Adrenal gland (tissue), 5 donors: ENCODE results near the gene NPBWR2.

ENCODE experiments used
- POLR2A ChIP-seq, 2 donors: fragments of 450-650 bp; IDR thresholded peaks; one replicate each; pipeline ENCODE4 v1.6.1; 2017; ENCODE audit warnings: antibody characterized with exemption in 2 of 2, mild to moderate bottlenecking in 2 of 2, moderate library complexity in 1 of 2
- TF ChIP-seq, protein P1 (sequence below), 6 experiments: fragments of 450-650 bp in 4 of 6; fragments of 200-600 bp in 2 of 6; sonication (generic) in 1 of 6; IDR thresholded peaks; 1 replicate in 5 of 6; 2 replicates in 1 of 6; pipeline versions ENCODE4 v1.5.1 to v1.8.0; 2016 to 2021; ENCODE audit warnings: antibody characterized with exemption in 6 of 6, mild to moderate bottlenecking in 2 of 6, moderate library complexity in 1 of 6
- donor health status: DM: no; HTN: no; CAD: no.

DNA sequence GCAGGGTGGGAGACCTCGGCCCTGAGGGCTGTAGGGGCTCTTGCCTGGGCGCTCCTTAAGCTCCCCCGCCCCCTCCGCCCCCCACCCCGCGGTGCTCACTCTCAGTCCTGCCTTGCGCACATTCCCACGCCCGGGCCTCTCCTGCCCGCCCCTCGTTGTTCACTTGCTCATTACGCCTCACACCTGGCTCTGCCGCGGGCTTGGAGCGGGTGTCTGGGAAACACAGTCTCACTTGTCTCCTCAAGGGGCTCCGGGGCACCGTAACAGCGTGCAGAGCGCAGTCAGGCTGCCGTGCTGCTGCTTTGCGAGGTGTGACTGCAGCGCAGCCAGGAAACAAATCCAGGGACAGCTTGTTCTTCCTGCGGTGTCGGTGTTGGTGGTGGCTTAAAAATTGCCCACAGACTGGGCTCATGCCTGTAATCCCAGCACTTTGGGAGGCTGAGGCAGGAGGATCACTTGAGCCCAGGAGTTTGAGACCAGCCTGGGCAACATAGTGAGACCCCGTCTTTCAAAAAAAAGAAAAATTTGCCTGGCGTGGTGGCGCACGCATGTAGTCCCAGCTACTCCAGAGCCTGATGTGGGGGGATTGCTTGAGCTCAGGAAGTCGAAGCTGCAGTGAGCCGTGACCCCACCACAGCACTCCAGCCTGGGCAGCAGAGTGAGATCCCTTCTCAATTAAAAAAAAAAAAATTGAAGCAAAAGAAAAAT is 4.6 kb downstream of the NPBWR2 start:
- TF ChIP-seq, protein P1, sequence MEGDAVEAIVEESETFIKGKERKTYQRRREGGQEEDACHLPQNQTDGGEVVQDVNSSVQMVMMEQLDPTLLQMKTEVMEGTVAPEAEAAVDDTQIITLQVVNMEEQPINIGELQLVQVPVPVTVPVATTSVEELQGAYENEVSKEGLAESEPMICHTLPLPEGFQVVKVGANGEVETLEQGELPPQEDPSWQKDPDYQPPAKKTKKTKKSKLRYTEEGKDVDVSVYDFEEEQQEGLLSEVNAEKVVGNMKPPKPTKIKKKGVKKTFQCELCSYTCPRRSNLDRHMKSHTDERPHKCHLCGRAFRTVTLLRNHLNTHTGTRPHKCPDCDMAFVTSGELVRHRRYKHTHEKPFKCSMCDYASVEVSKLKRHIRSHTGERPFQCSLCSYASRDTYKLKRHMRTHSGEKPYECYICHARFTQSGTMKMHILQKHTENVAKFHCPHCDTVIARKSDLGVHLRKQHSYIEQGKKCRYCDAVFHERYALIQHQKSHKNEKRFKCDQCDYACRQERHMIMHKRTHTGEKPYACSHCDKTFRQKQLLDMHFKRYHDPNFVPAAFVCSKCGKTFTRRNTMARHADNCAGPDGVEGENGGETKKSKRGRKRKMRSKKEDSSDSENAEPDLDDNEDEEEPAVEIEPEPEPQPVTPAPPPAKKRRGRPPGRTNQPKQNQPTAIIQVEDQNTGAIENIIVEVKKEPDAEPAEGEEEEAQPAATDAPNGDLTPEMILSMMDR (IDR thresholded peaks at IDR 0.05) = no peak
- no peak for TF ChIP-seq POLR2A (IDR thresholded peaks at IDR 0.05)
